IPS-NIHi7 (cell line): ENCODE data around the gene AHCYL1.
"Not testable (repeated sequence)": the region's sequence is repeated elsewhere in the genome, so short reads cannot be mapped to it uniquely, and the experiment has no call there.

Experiments
- DNase-seq: peaks from one replicate; pipeline ENCODE4 v3.0.0; 2012; ENCODE audit warnings: mixed read lengths; ENCODE audit errors: extremely low spot score

AHCYL1 gene

DNA sequence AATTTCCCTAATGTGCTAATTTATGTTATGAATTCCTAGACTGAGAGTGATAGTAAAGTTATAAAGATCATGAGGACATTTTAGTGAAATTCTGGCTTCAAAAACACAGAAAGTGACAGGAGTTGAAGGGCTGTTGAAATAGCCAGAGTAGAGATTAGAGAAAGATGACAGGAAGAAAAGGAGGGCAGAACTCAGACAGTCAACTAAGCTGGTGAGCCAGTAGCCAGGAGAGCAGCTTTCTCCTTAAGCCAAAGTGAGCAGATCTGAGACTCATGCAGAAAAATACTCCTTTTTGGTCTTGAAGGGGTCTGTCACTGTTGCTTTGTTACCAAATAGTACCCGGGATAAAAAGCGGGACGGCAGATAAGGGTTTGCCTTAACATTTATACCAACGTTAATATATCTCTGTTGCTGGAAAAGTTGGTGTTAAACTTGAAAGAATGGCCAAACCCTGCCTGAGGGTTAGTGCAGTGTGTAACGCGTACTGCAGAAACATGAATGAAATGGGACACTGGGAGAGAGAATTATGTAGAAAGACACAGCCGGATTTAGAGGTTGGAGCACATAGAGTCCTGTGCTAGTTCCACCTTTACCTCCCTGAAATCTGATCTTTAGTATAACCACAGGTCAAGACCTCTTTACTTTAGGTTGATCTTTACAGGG lies 12.8 kb downstream of the AHCYL1 start:
- no peak for DNase-seq

DNA sequence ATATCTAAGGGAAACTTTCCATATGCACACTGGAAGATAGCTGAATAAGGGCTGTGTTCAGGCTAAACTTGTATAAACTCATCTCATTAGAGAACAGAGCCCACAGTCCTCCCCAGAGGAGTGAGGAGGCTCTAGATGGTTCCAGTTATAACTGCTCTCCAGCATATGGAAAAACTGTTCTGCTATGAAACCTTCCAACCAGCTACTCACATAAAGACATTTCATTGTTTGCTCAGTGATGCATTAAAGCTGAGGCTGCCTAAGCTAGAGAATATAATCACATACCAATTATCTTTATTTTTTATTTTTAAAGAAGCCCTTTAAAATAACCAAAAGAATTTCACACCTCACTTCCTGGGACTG lies 13.3 kb downstream of the AHCYL1 start:
- DNase-seq, result no peak

DNA sequence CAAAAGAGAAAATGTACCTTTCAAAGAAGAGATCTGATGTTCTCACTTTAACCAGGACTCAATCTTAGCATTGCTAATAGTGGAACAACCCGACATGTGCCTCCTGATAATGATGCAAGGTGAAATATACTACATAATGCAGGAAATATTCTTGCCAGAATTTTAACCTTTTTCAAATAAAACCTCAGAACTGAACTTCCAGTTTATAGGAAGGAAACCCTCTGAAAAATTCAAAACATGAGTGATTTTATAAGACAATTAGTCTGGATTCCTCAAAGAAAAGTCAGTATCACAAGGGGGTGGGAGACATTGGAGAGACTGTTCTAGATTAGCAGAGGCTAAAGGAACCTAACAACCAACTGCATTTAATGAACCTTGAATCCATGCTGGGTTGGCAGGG lies 18.1 kb downstream of the AHCYL1 start:
- no peak for DNase-seq

DNA sequence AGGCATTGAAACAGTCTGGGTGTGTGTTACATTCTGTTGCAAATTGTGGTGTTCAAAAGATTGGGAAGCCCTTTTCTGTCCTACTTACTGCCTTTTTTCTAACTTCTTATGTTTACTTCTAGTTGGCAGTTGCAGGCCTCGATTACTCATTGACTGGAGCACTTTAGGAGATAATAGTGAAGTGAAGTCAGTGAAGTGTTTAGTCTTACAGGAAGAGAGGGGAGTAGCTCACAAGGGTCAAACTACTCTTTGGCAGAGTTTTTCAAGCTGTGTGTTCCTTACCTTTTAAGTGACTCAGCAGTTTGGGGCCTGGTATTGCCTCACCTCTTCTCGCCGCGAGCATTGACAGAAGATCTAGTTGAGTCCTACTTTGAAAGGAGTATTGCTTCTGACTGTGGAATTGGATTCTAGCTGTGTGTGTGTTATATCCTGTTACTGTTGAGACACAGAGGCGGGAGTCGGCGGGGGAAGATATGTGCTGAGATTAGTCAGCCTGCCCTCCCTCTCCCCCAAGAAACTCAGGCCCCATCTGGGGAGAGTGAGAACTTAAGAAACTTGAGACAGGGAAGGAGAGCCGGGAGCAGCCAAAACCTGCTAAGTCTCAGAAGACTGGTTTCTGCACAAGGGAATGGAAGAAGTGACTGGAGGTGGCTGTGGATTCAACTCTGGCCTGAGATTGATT lies 19.3 kb downstream of the AHCYL1 start:
- peak; percentile 68 for DNase-seq

DNA sequence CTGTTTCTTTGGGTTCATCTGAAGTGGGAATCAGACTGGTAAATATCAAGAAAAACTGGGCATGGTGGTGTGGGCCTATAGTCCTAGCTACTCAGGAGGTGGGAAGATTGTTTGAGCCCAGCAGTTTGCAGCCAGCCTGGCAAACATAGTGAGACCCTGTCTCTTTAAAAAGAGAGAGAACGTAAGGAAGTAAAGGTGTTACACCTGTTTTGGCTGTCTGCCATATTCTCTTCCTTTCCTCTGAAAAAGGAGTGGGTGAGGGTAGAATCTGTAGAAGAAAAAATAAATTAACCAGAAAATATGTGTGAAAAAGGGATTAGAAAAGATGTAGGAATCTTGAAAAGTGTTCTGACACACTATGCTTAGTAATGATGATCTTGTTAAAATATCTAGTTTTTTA lies 20.0 kb downstream of the AHCYL1 start:
- DNase-seq, result no peak

DNA sequence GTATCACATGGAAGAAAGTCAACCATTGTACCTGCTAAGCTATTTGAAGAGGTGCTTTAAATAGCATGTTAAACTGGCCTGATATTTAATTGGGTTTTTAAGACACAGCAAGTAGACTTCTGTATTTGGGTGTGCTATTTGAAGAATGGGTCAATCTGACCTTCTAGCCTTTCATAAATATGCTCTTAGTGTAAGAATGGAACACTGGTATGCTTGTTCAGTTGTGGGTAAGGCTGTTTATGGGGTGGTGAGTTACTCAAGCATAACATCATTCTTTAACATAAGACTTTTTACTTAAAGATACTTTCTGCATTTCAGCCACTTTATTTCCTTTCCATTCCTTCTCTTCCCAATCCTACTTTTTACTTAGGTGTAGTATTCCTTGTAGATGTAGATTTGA lies 21.4 kb downstream of the AHCYL1 start:
- DNase-seq, result no peak

DNA sequence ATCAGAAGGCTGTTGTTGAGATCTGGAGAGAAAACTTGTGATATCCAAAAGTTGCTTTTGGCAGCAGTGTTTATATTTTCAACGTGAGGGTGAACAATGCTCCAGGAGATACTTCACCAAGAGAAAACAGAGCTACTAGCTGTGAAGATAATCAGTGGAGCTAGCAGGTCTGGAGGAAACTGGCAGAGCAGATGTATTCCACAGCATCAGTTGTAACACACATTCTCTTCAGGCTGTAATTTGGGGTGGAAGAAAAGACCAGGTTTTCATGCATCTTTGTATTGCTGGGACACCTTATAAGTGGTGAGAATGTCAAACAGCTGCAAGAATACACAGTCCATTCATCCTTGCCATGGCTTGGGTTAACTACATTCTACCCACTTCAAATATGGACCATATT lies 22.0 kb downstream of the AHCYL1 start:
- no peak for DNase-seq

DNA sequence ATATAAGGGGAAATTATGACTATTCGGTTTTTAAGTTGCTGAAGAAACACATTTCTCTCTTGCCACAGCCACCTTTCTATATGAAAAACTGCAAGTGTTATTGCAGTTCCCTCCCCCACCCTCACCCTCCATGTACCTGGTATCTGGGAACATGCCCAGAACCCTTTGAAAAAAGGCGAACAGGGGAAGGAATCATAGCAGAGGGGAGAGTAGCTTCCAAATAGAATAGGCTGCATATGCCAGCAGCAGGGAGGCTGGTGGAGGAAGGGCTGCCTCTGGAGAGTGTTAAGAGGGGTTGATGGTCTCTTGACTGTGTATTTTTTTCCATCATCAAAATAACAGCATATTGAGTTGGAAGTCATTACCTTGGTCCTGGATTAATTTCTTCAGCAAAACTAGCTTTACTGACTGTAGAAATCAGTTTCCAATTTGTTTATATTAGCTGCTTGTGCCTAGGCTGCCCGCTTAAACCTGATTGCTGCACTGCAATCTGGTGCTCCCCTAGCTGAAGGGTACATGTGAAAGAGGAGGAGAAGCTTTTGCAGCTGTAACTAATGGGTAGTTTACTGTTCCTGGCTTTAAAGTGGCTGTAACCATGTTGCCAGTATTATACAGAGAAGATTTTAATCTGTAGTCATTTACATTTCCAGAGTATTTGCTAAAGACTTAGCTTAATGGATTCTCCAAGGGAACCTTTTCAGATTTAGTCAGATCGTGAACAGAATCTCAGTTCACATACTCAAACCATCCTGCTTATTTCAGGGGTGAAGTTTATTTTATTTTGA lies 22.7 kb downstream of the AHCYL1 start:
- no peak for DNase-seq

DNA sequence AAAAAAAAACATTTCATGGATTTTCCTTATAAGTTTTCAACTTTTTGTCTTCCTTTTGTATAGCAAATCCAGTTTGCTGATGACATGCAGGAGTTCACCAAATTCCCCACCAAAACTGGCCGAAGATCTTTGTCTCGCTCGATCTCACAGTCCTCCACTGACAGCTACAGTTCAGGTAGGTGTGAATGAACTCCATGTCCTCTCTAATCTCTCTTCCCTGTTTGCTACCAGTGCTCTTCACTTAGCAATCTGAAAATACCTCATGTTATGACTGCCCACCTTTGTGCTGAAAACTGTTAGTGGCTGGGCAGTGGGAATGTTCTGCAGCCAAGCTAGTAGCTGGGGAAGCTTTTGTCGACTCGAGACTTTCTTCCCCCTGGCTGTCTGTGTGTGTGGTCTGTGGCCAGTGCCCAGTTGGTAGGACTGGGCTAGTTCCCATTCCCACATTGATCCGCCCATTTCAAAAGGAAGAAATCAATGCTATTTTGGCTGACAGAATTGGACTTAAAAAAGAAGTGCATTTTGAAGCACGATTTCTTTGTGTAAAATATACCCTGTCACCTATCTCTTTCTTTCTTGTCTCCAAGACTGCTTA lies 24.5 kb downstream of the AHCYL1 start:
- DNase-seq, result no peak

DNA sequence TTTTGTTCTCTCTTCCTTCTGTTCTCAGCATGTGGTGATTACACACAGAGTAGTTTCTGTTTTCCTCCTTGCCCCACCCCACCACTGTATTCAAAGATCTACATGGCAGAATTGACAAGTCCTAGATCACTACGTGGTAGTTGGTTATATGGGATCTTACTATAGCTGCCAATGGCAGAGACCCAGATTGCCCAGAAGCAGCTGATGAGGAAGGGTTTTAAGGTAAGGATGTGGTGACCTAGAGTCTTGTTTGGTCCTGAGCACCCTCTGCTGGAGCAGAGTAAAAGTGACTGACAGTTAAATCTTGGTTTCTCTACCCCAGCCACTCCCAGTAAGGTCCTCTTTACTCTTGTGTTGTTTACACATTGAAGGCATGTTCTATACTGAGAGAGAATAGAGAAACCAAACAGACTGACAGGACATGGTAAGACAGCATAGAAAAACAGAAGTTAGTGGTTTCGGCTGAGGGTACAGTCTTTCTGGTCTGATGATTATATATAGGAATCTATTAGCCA lies 27.0 kb downstream of the AHCYL1 start:
- DNase-seq, result peak; percentile 69

DNA sequence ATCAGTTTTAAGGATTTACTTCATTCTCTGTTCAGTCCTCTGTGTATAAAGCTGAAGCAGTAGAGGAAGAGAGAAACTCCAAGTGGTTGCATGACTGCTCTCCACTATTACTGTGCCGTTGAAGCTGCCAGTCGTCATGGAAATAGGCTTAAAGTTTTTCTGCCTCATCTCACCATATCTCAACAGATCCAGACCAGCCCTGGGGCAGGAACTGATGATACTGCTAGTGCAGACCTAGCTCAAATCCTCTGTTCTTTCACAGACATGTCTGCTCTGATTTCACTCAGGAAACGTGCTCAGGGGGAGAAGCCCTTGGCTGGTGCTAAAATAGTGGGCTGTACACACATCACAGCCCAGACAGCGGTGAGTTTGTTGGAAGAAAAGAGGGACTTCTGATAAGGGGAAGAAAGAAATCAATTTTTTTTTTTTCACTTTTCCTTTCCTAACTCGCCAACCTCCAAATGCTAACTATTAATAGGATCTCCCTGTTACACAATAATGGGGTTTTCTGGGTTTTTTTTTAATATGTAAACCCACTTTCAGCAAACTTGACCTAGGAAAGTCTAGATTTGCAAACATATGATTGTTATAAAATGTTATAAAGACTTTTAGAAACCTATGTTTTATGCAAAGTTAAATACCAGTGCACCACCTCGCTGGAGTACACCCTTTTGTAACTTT lies 27.7 kb downstream of the AHCYL1 start:
- no peak for DNase-seq

DNA sequence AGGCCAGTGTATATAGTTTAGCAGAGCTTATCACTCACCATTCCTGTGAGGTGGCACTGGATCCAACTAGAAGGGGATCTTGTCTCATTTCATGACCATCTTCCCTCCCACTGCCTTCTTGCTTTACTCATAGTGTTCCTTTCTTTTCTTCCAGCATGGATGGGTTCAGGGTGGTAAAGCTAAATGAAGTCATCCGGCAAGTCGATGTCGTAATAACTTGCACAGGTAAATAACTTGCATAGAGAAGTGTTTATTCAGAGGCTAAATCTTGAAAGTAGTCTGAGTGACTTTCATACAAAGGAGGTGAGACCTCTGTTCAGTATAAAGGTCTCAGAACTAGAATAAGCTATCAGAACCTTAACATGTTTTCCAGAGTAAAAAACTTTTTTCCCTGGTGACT lies 33.2 kb downstream of the AHCYL1 start:
- DNase-seq, result no peak

DNA sequence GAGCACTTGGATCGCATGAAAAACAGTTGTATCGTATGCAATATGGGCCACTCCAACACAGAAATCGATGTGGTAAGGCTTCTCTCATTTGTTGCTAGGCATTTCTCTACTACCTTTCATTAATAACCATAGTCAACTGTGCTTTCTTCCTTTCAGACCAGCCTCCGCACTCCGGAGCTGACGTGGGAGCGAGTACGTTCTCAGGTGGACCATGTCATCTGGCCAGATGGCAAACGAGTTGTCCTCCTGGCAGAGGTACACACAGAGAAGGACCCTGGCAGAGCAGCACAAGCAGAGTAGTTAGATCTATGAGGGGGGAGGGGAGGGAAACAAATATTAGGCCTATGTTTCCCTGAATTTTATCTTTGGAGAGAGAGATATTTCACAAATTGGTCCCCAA lies 33.8 kb downstream of the AHCYL1 start:
- no peak for DNase-seq

DNA sequence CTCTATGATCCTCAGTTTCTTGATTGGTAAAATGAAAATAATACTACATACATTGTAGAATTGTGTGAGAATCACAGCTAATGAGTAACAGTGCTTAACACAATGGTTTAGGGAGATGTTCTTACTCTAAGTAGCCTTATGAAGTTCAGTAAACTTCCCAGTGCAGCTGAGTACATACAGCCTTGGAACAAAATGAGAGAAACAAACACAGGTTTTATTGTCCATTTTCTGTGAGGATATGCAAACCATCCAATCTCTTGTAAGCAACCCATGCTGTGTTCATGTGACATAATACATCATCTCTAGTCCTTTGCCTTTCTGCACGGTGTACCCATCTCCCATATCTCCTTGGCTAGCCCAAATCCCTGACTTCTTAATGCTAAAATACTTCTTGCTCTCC lies 35.2 kb downstream of the AHCYL1 start:
- DNase-seq, result no peak

DNA sequence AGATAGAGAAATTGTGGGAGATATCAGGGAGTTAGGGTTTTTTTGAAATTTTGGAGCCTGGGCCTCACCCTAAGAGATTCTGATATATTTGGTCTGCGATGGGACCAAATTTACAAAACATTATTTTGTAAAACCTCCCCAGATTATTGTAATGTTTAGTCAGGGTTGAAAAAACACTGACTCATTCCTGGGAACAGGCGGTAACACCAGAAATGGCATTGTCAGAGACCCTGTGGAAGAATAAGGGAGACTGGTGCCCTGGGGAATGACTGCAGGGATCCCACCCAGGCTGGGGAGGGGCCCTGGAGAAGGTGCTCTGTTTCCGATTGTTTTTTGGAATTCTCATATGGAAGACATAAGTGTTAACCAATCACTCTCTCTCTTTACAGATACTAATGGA lies 36.7 kb downstream of the AHCYL1 start:
- DNase-seq, result no peak

DNA sequence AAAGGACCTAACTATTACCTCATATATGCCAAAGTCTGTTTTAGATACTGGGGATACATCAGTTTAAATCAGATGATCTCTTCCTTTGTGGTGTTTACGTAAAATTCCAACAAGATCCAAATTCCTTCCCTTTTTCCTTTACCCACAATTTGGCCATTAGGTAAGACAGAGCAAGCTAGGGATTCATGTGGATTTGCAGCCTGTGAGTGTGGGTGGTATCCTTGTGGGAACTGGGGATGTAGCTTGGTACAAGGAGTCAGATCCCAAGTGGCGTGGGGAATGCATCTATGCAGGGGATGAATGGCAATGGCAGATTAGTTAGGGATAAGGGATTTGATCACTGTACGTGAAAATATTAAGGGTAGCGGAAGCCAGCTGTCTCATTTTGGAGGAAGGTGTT lies 40.0 kb downstream of the AHCYL1 start:
- DNase-seq, result no peak

DNA sequence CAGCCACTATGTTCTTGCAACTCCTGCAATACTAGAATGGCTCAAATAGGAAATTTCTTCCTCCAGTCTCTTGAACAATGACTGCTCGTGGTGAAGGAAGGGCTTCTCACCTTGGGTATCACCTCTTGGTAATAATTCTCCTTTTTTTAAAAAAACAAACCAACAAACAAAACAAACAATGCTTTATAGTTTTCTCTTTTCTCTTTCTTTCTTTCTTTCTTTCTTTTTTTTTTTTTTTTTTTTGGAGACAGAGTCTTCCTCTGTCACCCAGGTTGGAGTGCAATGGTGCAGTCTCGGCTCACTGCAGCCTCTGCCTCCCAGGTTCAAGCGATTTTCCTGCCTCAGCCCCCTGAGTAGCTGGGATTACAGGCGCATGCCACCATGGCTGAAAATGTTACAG lies 46.1 kb downstream of the AHCYL1 start:
- DNase-seq, result not testable (repeated sequence)

DNA sequence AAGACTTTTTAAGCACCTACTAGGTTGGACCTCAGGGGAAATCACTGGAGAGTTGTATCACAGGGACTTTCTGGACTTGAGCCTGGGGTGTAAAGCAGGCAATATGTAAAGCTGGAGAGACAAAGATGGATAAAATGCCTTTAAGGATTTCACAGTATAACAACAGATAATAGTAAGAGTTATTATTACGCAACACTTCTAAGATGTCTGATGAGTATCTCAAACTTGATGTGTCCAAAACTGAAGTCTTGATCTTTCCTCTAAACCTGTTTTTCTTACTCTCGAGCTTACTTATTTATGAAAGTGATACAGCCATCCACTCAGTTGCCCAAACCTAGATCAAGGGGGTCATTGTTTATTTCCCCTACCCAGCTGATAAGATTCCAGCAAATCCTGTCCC lies 47.8 kb downstream of the AHCYL1 start:
- no peak for DNase-seq

DNA sequence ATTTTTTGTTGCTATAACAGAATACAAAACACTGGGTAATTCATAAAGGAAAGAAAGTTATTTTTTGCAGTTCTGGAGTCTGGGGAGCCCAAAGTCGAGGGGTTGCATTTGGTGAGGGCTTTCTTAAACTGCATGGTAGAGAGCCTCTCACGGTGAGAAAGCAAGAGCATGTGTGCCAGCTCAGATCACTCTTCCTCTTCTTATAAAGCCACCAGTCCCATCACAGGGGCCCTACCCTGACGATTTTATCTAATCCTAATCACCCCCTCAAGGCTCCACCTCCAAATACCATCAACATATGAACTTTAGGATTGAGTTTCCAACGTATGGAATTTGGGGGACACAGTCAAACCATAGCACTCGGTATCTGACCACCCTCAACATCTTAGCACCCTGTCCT lies 48.9 kb downstream of the AHCYL1 start:
- no peak for DNase-seq

DNA sequence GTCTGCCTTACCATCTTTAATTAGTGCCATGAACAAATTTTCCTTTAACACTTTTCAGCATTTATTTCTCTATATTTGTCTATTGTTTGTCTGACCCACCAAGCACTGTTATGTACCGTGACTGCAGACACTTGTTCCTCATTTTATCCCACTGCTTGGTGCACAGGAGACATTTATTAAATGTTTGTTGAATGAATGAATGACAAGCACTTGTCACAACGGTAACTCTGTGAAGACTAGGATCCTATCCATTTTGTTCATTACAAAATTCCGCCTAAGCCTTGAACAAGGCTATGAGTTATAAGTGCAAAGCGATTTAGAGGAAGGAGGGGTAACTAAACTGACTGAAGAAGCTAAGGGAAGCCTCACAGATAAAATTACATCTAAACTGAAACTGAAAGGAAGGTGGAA lies 49.5 kb downstream of the AHCYL1 start:
- no peak for DNase-seq

DNA sequence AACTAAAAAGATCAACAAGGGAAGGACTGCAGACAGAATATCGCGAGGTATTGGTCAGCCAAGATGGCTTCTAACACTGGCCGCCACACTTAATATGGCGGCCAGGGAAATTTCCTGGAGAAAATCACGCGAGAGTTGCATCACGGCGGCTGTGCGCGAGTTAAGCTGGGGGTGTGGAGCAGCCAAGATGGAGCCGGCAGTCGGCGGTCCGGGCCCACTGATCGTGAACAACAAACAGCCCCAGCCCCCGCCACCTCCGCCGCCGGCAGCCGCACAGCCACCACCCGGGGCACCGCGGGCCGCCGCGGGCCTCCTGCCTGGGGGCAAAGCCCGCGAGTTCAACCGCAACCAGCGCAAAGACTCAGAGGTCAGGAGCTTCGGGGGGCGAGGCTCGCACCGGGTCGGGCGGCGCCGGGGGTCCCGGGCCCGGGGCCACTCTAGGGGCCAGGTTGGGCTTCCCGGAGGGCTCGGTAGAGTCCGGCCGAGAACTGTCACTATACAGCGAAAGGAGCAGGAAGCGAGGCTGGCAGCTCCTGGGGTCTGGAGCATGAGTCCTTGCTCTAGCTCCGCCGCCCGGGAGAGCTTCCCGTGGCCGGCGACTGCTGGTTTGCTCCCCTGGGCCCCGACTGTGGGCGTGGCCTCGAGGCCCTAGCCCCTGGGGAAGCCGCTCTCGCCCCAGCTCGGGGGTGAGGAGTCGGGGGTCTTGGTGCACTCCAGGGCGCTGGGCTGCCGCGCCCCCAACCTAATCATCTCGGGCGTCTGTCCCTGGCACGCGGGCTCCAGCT lies 50.1 kb downstream of the AHCYL1 start, which contains the start of gene STRIP1:
STRIP1 (plus strand) TSS at position 174 of the 785 bp plus-strand sequence; CDS start at position 188, 14 bp downstream.
- peak; percentile 93 for DNase-seq
